ENCODE results near the gene DNAI7.

Gene DNAI7

DNA sequence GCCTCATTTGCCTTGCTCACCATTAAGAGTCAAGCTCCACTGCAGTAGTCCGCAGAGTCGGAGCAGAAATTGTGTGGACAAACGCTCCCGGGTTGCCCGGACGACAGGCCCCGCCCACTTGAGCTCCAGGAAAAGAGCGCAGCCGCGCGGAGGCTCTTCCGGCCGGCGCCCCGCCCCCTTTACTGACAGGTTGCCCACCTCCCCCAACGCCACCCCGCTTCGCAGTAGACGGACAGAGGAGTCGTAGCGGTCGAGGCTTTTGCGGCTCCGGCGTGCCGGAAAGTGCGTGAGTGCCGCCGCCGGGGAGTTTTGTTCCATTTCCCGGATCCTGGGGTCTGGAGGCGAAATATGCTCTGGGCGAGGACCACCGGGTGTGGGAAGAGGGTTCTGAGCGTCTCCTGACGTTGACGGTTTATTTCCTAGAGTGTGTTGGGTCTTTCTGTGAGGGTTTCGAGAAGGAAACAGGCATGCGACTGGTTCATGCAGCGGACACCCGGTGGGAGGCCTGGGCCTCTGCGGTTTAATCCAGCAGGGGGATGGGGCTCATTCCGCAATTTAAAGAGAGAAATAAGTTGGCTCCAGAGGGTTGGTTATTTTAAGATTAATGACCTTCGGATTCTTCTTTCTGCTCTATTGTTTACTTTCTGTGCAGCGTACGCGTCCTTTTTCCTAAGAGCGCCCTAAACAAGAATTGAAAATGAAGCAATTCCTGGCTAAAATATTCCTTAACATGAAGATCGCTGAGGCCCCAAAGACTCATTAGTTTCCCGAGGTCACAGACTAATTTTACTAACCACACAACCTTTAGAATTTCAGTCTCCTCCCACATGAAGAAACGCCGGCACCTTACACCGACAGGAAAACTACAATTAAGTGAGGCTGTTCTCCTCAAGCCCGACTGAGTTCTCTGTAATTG is at the start of gene DNAI7, which contains the start of gene ETFRF1:
TSS of gene DNAI7 (minus strand) at position 105 of the 916 bp plus-strand sequence. CDS start at position 23, 82 bp downstream.
TSS of gene ETFRF1 (plus strand) at position 182 of the 916 bp plus-strand sequence. CDS start 8,720 bp downstream, outside the sequence.
- DNase-seq (ENCODE audit: low read depth in 2 of 2), result peak; percentile 75

- no peak for DNase-seq (ENCODE audit: low read depth in 2 of 2)
Measured at GRCh38 chr12:25243680-25243990, 48.7 kb upstream of the DNAI7 start.

GRCh38 chr12:25242981-25243679 is 48.2 kb upstream of the DNAI7 start:
- no peak for DNase-seq (ENCODE audit: low read depth in 2 of 2)

- peak; percentile 32 to 34 for DNase-seq (ENCODE audit: low read depth in 2 of 2)
Measured at GRCh38 chr12:25241167-25242020, 46.4 kb upstream of the DNAI7 start.

DNA sequence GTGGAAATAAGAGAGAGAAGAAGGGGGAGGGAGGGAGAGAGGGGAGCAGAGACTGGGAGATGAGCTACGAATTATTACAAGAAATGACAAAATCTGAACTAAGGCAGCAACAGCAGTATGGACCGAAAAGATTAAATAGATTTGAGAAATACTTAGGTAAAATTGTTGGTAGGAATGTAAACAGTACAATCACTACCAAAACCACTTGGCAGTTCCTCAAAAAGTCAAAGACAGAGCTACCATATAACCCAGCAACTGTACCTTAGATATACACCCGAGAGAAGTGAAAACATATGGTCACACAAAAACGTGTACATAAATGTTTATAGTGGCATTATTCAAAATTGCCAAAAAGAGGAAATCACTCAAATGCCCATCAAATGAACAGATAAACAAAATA is 41.7 kb upstream of the DNAI7 start:
- no peak for DNase-seq (ENCODE audit: low read depth in 2 of 2)

GRCh38 chr12:25236190-25236589 is 41.2 kb upstream of the DNAI7 start:
- no peak for DNase-seq (ENCODE audit: low read depth in 2 of 2)

GRCh38 chr12:25213338-25213737 is 18.4 kb upstream of the DNAI7 start:
- no peak for DNase-seq (ENCODE audit: low read depth in 2 of 2)

GRCh38 chr12:25208554-25208953 is 13.6 kb upstream of the DNAI7 start:
- DNase-seq (ENCODE audit: low read depth in 2 of 2), result no peak

- DNase-seq (ENCODE audit: low read depth in 2 of 2), result no peak
Measured at GRCh38 chr12:25207846-25208245, 12.9 kb upstream of the DNAI7 start.

- DNase-seq (ENCODE audit: low read depth in 2 of 2), result no peak
Measured at GRCh38 chr12:25207411-25207810, 12.5 kb upstream of the DNAI7 start.

DNA sequence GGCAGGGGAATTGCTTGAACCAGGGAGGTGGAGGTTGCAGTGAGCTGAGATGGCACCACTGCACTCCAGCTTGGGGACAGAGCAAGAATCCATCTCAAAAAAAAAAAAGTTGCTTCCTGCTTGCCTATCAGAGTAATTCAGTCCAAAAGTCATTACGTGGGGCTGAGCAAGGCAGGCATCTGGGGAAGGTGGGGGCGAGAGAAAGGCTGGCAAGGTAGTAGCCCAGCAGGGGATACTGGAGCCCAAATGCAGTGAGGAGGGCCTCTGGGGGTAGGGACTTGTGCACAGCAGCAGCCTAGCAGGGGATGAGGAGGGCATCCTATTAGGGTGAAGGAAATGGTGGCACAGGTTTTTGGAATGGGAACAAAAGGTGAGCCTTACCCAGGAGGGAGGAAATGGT is 7.2 kb upstream of the DNAI7 start:
- DNase-seq (ENCODE audit: low read depth in 2 of 2), result no peak

- DNase-seq (ENCODE audit: low read depth in 2 of 2), result peak; percentile 27 to 36
Measured at GRCh38 chr12:25200703-25201102, 5.7 kb upstream of the DNAI7 start.

- no peak for DNase-seq (ENCODE audit: low read depth in 2 of 2)
Measured at GRCh38 chr12:25197608-25198007, 2.6 kb upstream of the DNAI7 start.

DNA sequence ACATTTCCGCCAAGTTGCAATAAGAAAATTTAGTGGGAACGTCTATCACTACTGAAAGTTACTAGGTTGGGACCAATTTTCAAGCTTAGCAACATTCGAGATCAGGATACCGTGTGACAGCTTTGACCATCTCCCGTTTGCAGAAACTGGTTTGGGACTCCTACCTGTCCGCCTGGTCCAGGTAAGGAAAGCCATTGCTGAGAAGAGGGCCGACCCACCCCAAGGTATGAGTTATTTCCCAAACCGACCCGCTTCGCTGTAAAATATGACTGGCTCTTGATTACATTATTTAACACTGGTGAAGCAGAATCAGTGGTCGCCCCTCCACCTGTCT is 271 bp downstream of the DNAI7 start:
- no peak for DNase-seq (ENCODE audit: low read depth in 2 of 2)

- DNase-seq (ENCODE audit: low read depth in 2 of 2), result peak; percentile 77 to 78
Measured at GRCh38 chr12:25194214-25194613, 746 bp downstream of the DNAI7 start.

DNA sequence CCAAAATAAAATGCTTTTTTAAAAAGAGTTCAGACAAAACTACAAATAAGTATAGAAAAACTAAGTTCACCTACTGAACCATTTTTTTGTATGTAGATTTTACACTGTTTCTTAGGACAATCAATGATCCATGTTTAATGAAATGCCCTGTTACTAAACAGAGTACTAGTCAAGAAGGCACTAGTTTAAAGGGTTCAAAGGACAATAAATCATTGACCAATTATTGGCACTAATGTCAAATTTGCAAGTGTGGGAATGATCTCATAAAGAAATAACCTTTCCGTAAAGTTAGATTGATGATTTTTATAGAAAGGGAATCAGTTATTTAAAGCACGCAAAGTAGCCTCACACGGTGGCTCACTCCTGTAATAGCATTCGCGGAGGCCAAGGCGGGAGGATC is 4.2 kb downstream of the DNAI7 start:
- DNase-seq (ENCODE audit: low read depth in 2 of 2), result no peak

- DNase-seq (ENCODE audit: low read depth in 2 of 2), result no peak
Measured at GRCh38 chr12:25189656-25190055, 5.3 kb downstream of the DNAI7 start.

DNA sequence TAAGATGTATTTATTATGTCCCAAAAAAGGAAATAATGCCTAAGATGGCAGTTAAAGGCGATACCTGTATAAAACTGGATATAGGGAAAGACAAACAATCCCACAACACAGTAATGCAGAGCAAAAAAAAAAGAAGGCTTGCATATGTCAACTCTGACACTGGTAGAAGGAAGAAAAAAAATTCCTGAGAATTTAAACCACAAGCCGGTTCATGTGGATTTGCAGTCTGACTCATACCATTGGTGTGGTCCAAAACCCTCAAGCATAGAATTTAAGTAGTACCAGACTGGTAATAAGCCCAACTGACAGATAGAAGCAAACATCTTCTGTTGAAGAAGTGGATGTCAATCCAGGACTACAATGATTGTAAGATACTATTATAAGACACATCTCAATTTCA is 7.2 kb downstream of the DNAI7 start:
- DNase-seq (ENCODE audit: low read depth in 2 of 2), result peak; percentile 89 to 90

- no peak for DNase-seq (ENCODE audit: low read depth in 2 of 2)
Measured at GRCh38 chr12:25186788-25187402, 8.1 kb downstream of the DNAI7 start.

GRCh38 chr12:25186038-25186787 is 8.7 kb downstream of the DNAI7 start:
- DNase-seq (ENCODE audit: low read depth in 2 of 2), result no peak

DNA sequence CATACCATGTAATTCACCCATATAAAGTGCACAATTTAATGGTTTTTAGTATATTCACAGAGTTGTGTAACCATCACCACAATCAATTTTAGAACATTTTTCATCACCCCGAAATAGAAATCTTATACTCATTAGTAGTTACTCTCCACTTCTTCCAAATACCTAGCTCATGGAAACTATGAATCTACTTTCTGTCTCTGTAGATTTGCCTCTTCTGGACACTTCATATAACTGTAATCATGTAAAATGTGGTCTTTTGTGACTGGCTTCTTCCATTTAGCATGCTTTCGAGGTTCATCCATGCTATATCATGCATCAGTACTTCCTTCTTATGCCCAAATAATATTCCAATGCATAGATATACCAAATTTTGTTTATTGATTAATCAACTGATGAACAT is 10.8 kb downstream of the DNAI7 start:
- DNase-seq (ENCODE audit: low read depth in 2 of 2), result no peak
